AG09309 (cell line): Measurements from ENCODE around the gene TLR6.

Source experiments
- DNase-seq: peaks from one replicate; pipeline ENCODE4 v3.0.0-alpha.2; 2010; ENCODE audit warnings: low read depth
- H3K4me3 ChIP-seq: 2 replicates; pipeline ENCODE4 v1.5.1; 2011; ENCODE audit warnings: mild to moderate bottlenecking, low read depth, low read length, moderate library complexity; ENCODE audit not compliant: control insufficient read depth
- CTCF ChIP-seq: IDR thresholded peaks from 2 replicates; pipeline ENCODE4 v1.5.1; 2011; ENCODE audit warnings: mild to moderate bottlenecking, low read depth, low read length, inconsistent platforms; ENCODE audit not compliant: insufficient read depth, control insufficient read depth; ENCODE audit errors: missing control alignments

Gene TLR6

GRCh38 chr4:38876636-38877035 is 20.0 kb upstream of the TLR6 start:
- DNase-seq: no peak
- TF ChIP-seq CTCF: no peak
- H3K4me3 ChIP-seq: no peak overlapping the region

- no peak for DNase-seq
- H3K4me3 ChIP-seq: no peak overlapping the region
Measured at GRCh38 chr4:38873290-38873944, 16.8 kb upstream of the TLR6 start.

GRCh38 chr4:38872620-38873019 is 16.0 kb upstream of the TLR6 start:
- TF ChIP-seq CTCF: no peak
- H3K4me3 ChIP-seq: no peak overlapping the region
- DNase-seq: no peak

More at GRCh38 chr4:38873290-38873944, 16.8 kb upstream of the TLR6 start:
- TF ChIP-seq CTCF: no peak

GRCh38 chr4:38871593-38871992 is 15.0 kb upstream of the TLR6 start:
- no peak for TF ChIP-seq CTCF
- no peak overlapping the region for H3K4me3 ChIP-seq
- no peak for DNase-seq

- H3K4me3 ChIP-seq: no peak overlapping the region
- TF ChIP-seq CTCF: no peak
- no peak for DNase-seq
Measured at GRCh38 chr4:38870098-38870808, 13.6 kb upstream of the TLR6 start.

- peak overlapping the region; percentile 94; the same call in 1 of the 2 replicates for H3K4me3 ChIP-seq
- TF ChIP-seq CTCF: no peak
- no peak for DNase-seq
Measured at GRCh38 chr4:38869511-38869910, 12.9 kb upstream of the TLR6 start.
